Right kidney (tissue), 1 donor: ENCODE data around the gene KCNK7.
A peak's percentile ranks its signal among the peaks of the same experiment; 100 is the strongest.
"Not testable (repeated sequence)": the region's sequence is repeated elsewhere in the genome, so short reads cannot be mapped to it uniquely, and the experiment has no call there.

ENCODE experiments used
- DNase-seq: peaks from one replicate; pipeline ENCODE4 v3.0.0-alpha.2; 2016

KCNK7 gene

GRCh38 chr11:65572356-65573051, 23.1 kb downstream of the KCNK7 start, which contains the start of gene FAM89B:
Gene FAM89B (plus strand): TSS chr11:65572538. CDS start chr11:65572670, 132 bp downstream.
- DNase-seq: no peak

GRCh38 chr11:65571940-65572339, 23.7 kb downstream of the KCNK7 start:
- DNase-seq: no peak

GRCh38 chr11:65571420-65571819, 24.2 kb downstream of the KCNK7 start:
- DNase-seq: no peak

GRCh38 chr11:65569973-65570918, 25.4 kb downstream of the KCNK7 start, which contains the start of gene ZNRD2:
Gene ZNRD2 (plus strand): TSS chr11:65570477. CDS start chr11:65570492, 15 bp downstream.
- peak; percentile 96 for DNase-seq

GRCh38 chr11:65569164-65569972, 26.2 kb downstream of the KCNK7 start:
- no peak for DNase-seq

GRCh38 chr11:65565624-65566453, 29.8 kb downstream of the KCNK7 start:
- DNase-seq: no peak

- not testable (repeated sequence) for DNase-seq
Observed at GRCh38 chr11:65564879-65565559, 30.6 kb downstream of the KCNK7 start.

- DNase-seq: no peak
Observed at GRCh38 chr11:65563601-65564000, 32.0 kb downstream of the KCNK7 start.

GRCh38 chr11:65562788-65563187, 32.8 kb downstream of the KCNK7 start:
- no peak for DNase-seq

GRCh38 chr11:65562020-65562419, 33.6 kb downstream of the KCNK7 start:
- no peak for DNase-seq

GRCh38 chr11:65560555-65561418, 34.8 kb downstream of the KCNK7 start:
- peak; percentile 60 for DNase-seq

- DNase-seq: no peak
Observed at GRCh38 chr11:65559951-65560537, 35.6 kb downstream of the KCNK7 start.

GRCh38 chr11:65559535-65559934, 36.1 kb downstream of the KCNK7 start:
- no peak for DNase-seq

GRCh38 chr11:65558930-65559509, 36.6 kb downstream of the KCNK7 start:
- no peak for DNase-seq

- peak; percentile 84 for DNase-seq
Observed at GRCh38 chr11:65558002-65558929, 37.3 kb downstream of the KCNK7 start, which contains the start of gene LTBP3. Gene LTBP3 (minus strand): TSS chr11:65558359. CDS start chr11:65557959, 400 bp downstream.

- DNase-seq: peak; percentile 40
Observed at GRCh38 chr11:65557280-65558001, 38.2 kb downstream of the KCNK7 start.
